K562 (cell line): Measurements from ENCODE around the gene RXYLT1.
"Not testable (repeated sequence)": the region's sequence is repeated elsewhere in the genome, so short reads cannot be mapped to it uniquely, and the experiment has no call there.

Experiments
- ADNP ChIP-seq: fragments of 200-800 bp; sonication (Bioruptor generic); IDR thresholded peaks from 2 replicates; pipeline ENCODE4 v1.6.1; 2016; ENCODE audit warnings: missing genetic modification characterization, missing compliant biosample characterization
- JUN ChIP-seq, 2 experiments: sonication (generic) in 1 of 2; formaldehyde crosslinking in 1 of 2; IDR thresholded peaks; 2 replicates each; pipeline versions ENCODE4 v1.6.1 to v1.8.0; 2012 to 2022; ENCODE audit warnings: borderline replicate concordance in 2 of 2, mild to moderate bottlenecking in 2 of 2, improper control_type of control experiment in 1 of 2, low read depth in 1 of 2, low read length in 1 of 2, missing genetic modification reagents in 1 of 2
- POLR2A ChIP-seq: fragments of 450-650 bp; conservative IDR thresholded peaks from 2 replicates; pipeline ENCODE4 v1.6.1; 2016
- POLR2AphosphoS2 ChIP-seq: IDR thresholded peaks from 2 replicates; pipeline ENCODE4 v1.6.1; 2012; ENCODE audit warnings: low read length, improper control_type of control experiment
- RBM22 ChIP-seq: fragments of 200-400 bp; formaldehyde crosslinking; IDR thresholded peaks from 2 replicates; pipeline ENCODE4 v1.6.1; 2018; ENCODE audit warnings: low read length, low read depth; ENCODE audit not compliant: poor library complexity, severe bottlenecking
- USF2 ChIP-seq: sonication (generic); formaldehyde crosslinking; IDR thresholded peaks from 2 replicates; pipeline ENCODE4 v1.5.0; 2020; ENCODE audit warnings: missing genetic modification reagents
- ZBTB8A ChIP-seq: fragments of 450-650 bp; IDR thresholded peaks from 2 replicates; pipeline ENCODE4 v1.6.1; 2018; ENCODE audit warnings: mild to moderate bottlenecking, moderate library complexity; ENCODE audit not compliant: partially characterized antibody
- ZNF274 ChIP-seq: IDR thresholded peaks from 2 replicates; pipeline ENCODE4 v1.6.1; 2011; ENCODE audit warnings: low read depth, mild to moderate bottlenecking, low read length, moderate library complexity, borderline replicate concordance
- ZNF507 ChIP-seq: conservative IDR thresholded peaks from 2 replicates; pipeline ENCODE4 v1.6.1; 2017; ENCODE audit warnings: missing genetic modification characterization, missing compliant biosample characterization
- ZZZ3 ChIP-seq: fragments of 450-650 bp; IDR thresholded peaks from 2 replicates; pipeline ENCODE4 v1.6.1; 2016; ENCODE audit warnings: antibody characterized with exemption, mild to moderate bottlenecking, moderate library complexity
- TF ChIP-seq, protein P1 (sequence below): IDR thresholded peaks from 3 replicates; pipeline ENCODE4 v1.6.1; 2011; ENCODE audit warnings: borderline replicate concordance, mild to moderate bottlenecking; ENCODE audit not compliant: insufficient read length, insufficient read depth
- TF ChIP-seq, protein P2 (sequence below), 3 experiments: IDR thresholded peaks in 2 of 3; conservative IDR thresholded peaks in 1 of 3; 2 replicates each; pipeline ENCODE4 v1.5.1; 2011 to 2012; ENCODE audit warnings: low read length in 3 of 3, mild to moderate bottlenecking in 3 of 3, control low read depth in 2 of 3, improper control_type of control experiment in 1 of 3, inconsistent platforms in 1 of 3, low read depth in 1 of 3, mixed read lengths in 1 of 3, moderate library complexity in 1 of 3; ENCODE audit not compliant: insufficient read depth in 2 of 3

DNA sequence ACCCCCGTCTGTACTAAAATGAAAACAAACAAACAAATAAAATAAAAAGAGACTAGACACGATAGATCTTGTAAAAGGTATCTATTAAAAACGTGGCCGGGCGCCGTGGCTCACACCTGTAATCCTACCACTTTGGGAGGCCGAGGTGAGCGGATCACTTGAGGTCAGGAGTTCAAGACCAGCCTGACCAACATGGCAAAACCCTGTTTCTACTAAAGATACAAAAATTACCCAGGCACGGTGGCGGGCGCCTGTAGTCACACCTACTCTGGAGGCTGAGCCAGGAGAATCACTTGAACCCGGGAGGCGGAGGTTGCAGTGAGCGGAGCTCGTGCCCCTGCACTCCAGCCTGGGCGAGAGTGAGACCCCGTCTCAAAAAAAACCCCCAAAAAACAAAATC lies 63.0 kb downstream of the RXYLT1 start:
- TF ChIP-seq ZNF507 (tag); JUN (IDR thresholded peaks at IDR 0.05; ENCODE audit: borderline replicate concordance, low read depth, low read length); JUN (CRISPR knock-in tag; IDR thresholded peaks at IDR 0.05; ENCODE audit: borderline replicate concordance); POLR2AphosphoS2; RBM22; ZNF274; ZZZ3; ADNP (tag); ZBTB8A; USF2; POLR2A: not testable (repeated sequence)
- TF ChIP-seq, protein P1, sequence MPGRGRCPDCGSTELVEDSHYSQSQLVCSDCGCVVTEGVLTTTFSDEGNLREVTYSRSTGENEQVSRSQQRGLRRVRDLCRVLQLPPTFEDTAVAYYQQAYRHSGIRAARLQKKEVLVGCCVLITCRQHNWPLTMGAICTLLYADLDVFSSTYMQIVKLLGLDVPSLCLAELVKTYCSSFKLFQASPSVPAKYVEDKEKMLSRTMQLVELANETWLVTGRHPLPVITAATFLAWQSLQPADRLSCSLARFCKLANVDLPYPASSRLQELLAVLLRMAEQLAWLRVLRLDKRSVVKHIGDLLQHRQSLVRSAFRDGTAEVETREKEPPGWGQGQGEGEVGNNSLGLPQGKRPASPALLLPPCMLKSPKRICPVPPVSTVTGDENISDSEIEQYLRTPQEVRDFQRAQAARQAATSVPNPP = not testable (repeated sequence)
- TF ChIP-seq, protein P2, sequence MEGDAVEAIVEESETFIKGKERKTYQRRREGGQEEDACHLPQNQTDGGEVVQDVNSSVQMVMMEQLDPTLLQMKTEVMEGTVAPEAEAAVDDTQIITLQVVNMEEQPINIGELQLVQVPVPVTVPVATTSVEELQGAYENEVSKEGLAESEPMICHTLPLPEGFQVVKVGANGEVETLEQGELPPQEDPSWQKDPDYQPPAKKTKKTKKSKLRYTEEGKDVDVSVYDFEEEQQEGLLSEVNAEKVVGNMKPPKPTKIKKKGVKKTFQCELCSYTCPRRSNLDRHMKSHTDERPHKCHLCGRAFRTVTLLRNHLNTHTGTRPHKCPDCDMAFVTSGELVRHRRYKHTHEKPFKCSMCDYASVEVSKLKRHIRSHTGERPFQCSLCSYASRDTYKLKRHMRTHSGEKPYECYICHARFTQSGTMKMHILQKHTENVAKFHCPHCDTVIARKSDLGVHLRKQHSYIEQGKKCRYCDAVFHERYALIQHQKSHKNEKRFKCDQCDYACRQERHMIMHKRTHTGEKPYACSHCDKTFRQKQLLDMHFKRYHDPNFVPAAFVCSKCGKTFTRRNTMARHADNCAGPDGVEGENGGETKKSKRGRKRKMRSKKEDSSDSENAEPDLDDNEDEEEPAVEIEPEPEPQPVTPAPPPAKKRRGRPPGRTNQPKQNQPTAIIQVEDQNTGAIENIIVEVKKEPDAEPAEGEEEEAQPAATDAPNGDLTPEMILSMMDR (IDR thresholded peaks at IDR 0.05 in 2 of 3, conservative IDR thresholded peaks at IDR 0.05 in 1 of 3; ENCODE audit: insufficient read depth in 2 of 3, low read depth in 1 of 3, low read length in 3 of 3) = not testable (repeated sequence)
